ENCODE measurements around the gene KATNB1.

DNA sequence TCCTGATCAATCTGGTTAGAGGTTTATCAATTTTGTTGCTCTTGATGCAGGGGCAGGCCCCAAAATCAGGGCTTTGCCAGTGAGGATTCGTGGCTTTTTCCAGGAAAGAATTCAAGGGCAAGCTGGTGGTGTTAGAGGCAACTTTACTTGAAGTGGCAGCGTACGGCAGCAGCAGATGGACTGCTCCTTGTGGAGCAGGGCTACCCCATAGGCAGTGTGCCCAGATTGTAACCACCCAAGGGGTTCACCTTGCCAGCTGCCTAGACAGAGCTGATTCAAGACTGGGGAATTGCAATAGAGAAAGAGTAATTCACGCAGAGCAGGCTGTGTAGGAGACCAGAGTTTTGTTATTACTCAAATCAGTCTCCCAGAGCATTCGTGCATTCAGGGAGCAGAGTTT, 24.2 kb upstream of the KATNB1 start:
- TF ChIP-seq POLR2A (IDR thresholded peaks at IDR 0.05; ENCODE audit: low read depth, low read length) (no peak), POLR2AphosphoS5 (IDR thresholded peaks at IDR 0.05; ENCODE audit: low read depth, low read length) (no peak), SPI1 (IDR thresholded peaks at IDR 0.05; ENCODE audit: low read depth, low read length) (no peak)

Measured in GM12891 (cell line).